Prostate gland (tissue), 2 donors: Measurements from ENCODE around the gene SLC49A3. TPM values are rescaled to one million over a fixed set of nuclear protein-coding genes. Genes with fewer than 3 reads are reported as not detected.
"Not testable (repeated sequence)": the region's sequence is repeated elsewhere in the genome, so short reads cannot be mapped to it uniquely, and the experiment has no call there.

Experiments used
- DNase-seq: peaks from one replicate; pipeline ENCODE4 v3.0.0-alpha.2; 2019; ENCODE audit warnings: low spot score
- H3K27ac ChIP-seq, 2 donors: fragments of 200-600 bp; sonication (generic); 2 replicates each; pipeline ENCODE4 v1.5.1; 2017 to 2019
- H3K27me3 ChIP-seq: fragments of 200-600 bp; sonication (generic); replicated peaks from 2 replicates; pipeline ENCODE4 v1.5.1; 2019; ENCODE audit not compliant: insufficient read depth
- H3K36me3 ChIP-seq, 2 donors: fragments of 200-600 bp; sonication (generic); 1 replicate in 1 of 2; 2 replicates in 1 of 2; pipeline versions ENCODE4 v1.5.1 to v1.8.1; 2017 to 2019
- H3K4me1 ChIP-seq: fragments of 200-600 bp; sonication (generic); replicated peaks from 2 replicates; pipeline ENCODE4 v1.5.1; 2019
- H3K4me3 ChIP-seq, 2 donors: fragments of 200-600 bp; sonication (generic); 2 replicates each; pipeline ENCODE4 v1.5.1; 2017 to 2019
- H3K9me3 ChIP-seq: fragments of 200-600 bp; sonication (generic); 2 replicates; pipeline ENCODE4 v1.5.1; 2017
- POLR2A ChIP-seq: fragments of 450-650 bp; IDR thresholded peaks from one replicate; pipeline ENCODE4 v1.6.1; 2016; ENCODE audit warnings: antibody characterized with exemption, mild to moderate bottlenecking
- POLR2AphosphoS5 ChIP-seq: sonication (generic); formaldehyde crosslinking; IDR thresholded peaks from one replicate; pipeline ENCODE4 v1.6.1; 2017; ENCODE audit warnings: antibody characterized with exemption
- WGBS: methylation state at CpG from one replicate; pipeline ENCODE4 v1.1.5; 2018; 5-methylcytosine and 5-hydroxymethylcytosine counted together
- intact Hi-C: fragments of 100-400 bp; cut with DNase I; formaldehyde crosslinking; loops from one replicate; pipeline ENCODE4 v1.14.2; 2022
- total RNA-seq, 2 donors: library from RNA; depleted of rRNA; stranded (reverse); fragments of >200 nt; gene quantifications; one replicate each; pipeline ENCODE4 v1.1.0, GENCODE V29; 2016
- TF ChIP-seq, protein P1 (sequence below), 4 experiments: fragments of 200-600 bp in 2 of 4; fragments of 450-650 bp in 2 of 4; sonication (generic) in 2 of 4; IDR thresholded peaks; 1 replicate in 3 of 4; 2 replicates in 1 of 4; pipeline ENCODE4 v1.5.1; 2016 to 2019; ENCODE audit warnings: antibody characterized with exemption in 4 of 4, mild to moderate bottlenecking in 2 of 4, moderate library complexity in 2 of 4

SLC49A3 gene
- total RNA-seq, 2 donors from 2014 or later, result 2.6 to 11.0 TPM

DNA sequence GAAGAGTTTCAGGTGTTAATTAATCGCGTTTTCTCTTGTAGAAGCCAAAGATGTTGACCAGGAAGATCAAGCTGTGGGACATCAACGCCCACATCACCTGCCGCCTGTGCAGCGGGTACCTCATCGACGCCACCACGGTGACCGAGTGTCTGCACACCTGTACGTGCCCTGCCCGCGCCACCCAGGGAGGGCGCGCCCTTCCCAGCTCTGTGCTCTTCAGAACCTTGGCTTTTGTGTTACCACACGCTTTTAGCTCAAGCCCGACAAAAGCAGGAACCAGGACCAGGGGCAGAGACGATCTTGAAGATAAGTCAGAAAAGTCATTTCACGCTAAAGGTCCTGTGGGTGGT, 44.7 kb upstream of the SLC49A3 start:
- no peaks in the 10 kb centered on the region for H3K9me3 ChIP-seq
- H3K27me3 ChIP-seq, result no peaks in the 10 kb centered on the region
- no peaks in the 10 kb centered on the region for H3K4me1 ChIP-seq
- no peak for DNase-seq
- TF ChIP-seq POLR2A (no peak), POLR2AphosphoS5 (no peak)
- TF ChIP-seq, protein P1, sequence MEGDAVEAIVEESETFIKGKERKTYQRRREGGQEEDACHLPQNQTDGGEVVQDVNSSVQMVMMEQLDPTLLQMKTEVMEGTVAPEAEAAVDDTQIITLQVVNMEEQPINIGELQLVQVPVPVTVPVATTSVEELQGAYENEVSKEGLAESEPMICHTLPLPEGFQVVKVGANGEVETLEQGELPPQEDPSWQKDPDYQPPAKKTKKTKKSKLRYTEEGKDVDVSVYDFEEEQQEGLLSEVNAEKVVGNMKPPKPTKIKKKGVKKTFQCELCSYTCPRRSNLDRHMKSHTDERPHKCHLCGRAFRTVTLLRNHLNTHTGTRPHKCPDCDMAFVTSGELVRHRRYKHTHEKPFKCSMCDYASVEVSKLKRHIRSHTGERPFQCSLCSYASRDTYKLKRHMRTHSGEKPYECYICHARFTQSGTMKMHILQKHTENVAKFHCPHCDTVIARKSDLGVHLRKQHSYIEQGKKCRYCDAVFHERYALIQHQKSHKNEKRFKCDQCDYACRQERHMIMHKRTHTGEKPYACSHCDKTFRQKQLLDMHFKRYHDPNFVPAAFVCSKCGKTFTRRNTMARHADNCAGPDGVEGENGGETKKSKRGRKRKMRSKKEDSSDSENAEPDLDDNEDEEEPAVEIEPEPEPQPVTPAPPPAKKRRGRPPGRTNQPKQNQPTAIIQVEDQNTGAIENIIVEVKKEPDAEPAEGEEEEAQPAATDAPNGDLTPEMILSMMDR (IDR thresholded peaks at IDR 0.05), result no peak
- intact Hi-C loops, result no loop called here
- no peak overlapping the region for H3K4me3 ChIP-seq
- WGBS, result 92% methylated on average over 18 of the region's 18 CpGs
- H3K36me3 ChIP-seq, result peaks cover 6 to 32% of the 10 kb centered on the region in 2 donors
- no peak overlapping the region for H3K27ac ChIP-seq

DNA sequence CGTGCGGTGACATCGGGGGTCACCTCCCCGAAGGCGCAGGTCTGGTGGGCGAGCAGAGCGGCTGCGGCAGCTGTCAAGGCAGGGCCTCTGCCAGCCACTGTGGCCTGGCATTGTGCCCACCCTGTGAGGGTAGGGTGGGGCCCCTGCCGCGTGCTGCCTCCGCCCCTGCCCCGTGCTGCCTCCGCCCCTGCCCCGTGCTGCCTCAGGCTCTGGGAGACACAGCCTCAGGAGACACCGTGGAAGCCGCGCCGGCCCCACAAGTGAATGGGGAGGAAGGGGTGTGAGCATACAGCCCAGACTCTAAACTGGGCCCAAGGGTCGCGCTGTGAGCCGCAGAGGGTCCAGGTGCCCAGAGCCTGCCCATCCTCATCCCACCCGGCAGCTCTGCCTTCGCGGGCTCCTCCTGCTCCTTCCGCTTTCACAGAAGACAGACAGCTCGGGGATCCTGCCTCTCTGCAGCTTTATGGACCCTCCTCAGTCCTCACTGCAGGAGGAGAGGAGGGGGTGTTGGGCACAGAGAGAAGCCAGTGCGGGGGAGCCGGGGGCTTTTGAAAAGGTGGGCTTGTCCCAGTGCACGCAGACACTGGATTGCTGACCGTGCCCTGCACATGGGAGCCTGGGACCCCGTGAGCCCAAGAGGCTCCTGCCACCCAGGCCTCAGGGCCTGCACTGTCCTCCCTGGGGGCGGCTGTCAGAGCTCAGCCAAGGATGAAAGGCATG, 44.1 kb upstream of the SLC49A3 start:
- Histone ChIP-seq H3K27me3 (no peaks in the 10 kb centered on the region), H3K9me3 (no peaks in the 10 kb centered on the region), H3K4me3 (no peak overlapping the region), H3K27ac (no peak overlapping the region), H3K4me1 (no peaks in the 10 kb centered on the region), H3K36me3 (peaks cover 6 to 30% of the 10 kb centered on the region in 2 donors)
- intact Hi-C loops, result no loop called here
- no peak for DNase-seq
- TF ChIP-seq, protein P1 (IDR thresholded peaks at IDR 0.05), result no peak
- TF ChIP-seq POLR2AphosphoS5, result no peak
- no peak for TF ChIP-seq POLR2A
- 89% methylated on average over 32 of the region's 32 CpGs for WGBS

DNA sequence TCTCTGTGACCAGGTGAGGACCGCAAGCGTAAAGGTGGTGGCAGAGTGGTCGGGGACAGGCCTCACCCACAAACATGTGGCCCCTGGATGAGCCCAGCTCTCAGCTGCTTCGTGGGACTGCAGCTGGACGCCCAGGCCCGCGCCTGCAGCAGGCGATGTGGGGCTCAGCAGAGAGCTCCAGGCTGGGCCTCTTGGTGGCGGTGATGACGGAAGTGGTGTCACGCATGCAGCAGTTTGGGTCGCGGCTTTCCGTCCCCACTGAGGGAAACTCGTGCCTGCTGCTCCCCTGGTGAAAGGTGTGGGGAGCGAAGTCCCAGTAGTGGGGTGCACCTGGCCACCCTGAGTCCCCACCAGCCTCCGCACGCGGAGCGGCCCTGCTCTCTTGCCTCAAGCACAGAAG, 43.5 kb upstream of the SLC49A3 start:
- Histone ChIP-seq H3K9me3 (no peaks in the 10 kb centered on the region), H3K4me3 (no peak overlapping the region), H3K27me3 (no peaks in the 10 kb centered on the region), H3K4me1 (no peaks in the 10 kb centered on the region), H3K36me3 (peaks cover 6 to 25% of the 10 kb centered on the region in 2 donors), H3K27ac (no peak overlapping the region)
- 94% methylated on average over 20 of the region's 20 CpGs for WGBS
- DNase-seq, result no peak
- intact Hi-C loops, result no loop called here
- TF ChIP-seq POLR2AphosphoS5 (no peak), POLR2A (no peak)
- TF ChIP-seq, protein P1 (IDR thresholded peaks at IDR 0.05), result no peak

DNA sequence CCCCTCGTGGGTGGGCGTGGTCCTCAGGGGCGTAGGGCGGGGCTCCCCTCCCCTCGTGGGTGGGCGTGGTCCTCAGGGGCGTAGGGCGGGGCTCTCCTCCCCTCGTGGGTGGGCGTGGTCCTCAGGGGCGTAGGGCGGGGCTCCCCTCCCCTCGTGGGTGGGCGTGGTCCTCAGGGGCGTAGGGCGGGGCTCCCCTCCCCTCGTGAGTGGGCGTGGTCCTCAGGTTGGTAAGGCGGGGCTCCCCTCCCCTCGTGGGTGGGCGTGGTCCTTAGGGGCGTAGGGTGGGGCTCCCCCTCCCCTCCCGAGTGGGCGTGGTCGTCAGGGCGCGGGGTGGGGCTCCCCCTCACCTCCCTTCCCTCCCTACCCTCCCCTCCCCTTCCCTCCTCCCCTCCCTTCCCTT, 43.0 kb upstream of the SLC49A3 start:
- H3K27me3 ChIP-seq, H3K9me3 ChIP-seq, H3K4me3 ChIP-seq, H3K27ac ChIP-seq, intact Hi-C loops, DNase-seq, H3K4me1 ChIP-seq: not testable (repeated sequence)
- H3K36me3 ChIP-seq, result peaks cover 6 to 25% of the 10 kb centered on the region in 2 donors
- WGBS, result 76% methylated on average over 5 of the region's 27 CpGs

DNA sequence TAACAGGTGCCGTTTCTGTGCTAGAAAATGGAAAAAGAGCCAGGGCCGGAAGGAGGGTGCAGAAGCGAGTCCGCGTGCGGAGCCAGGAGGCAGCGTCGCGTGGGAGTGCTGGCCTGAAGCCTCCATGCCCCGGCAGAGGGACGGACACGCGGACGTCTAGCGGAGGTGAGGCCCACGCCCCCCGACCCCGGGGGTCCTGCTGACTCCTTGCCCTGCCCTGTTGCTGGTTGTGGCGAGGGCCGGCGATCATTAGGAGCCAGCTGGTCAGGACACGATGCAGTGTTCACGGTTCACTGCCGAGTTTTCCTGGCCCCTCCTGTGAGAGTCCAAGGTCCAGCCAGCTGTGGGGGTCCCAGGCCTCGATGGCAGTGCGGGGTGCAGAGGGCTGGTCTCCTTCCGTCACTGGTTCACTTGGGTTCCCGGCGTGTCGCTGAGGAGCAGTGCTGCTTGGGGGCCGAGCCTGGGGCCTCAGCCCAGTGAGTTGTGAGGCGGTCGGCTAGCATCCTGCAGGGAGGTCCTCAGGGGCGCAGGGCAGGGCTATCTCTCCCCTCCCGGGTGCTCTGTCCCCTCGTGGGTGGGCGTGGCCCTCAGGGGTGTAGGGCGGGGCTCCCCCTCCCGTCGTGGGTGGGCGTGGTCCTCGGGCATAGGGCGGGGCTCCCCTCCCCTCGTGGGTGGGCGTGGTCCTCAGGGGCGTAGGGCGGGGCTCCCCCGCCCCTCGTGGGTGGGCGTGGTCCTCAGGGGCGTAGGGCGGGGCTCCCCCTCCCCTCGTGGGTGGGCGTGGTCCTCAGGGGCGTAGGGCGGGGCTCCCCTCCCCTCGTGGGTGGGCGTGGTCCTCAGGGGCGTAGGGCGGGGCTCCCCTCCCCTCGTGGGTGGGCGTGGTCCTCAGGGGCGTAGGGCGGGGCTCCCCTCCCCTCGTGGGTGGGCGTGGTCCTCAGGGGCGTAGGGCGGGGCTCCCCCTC, 42.3 kb upstream of the SLC49A3 start:
- H3K36me3 ChIP-seq, result peaks cover 6 to 25% of the 10 kb centered on the region in 2 donors
- H3K9me3 ChIP-seq, intact Hi-C loops, H3K27ac ChIP-seq, H3K4me1 ChIP-seq, H3K27me3 ChIP-seq, H3K4me3 ChIP-seq, DNase-seq: not testable (repeated sequence)
- 96% methylated on average over 35 of the region's 68 CpGs for WGBS
